HG02571 (cell line): ENCODE data around the gene ANTXRL.
"Not testable (repeated sequence)": the region's sequence is repeated elsewhere in the genome, so short reads cannot be mapped to it uniquely, and the experiment has no call there.

ENCODE experiments used
- ATAC-seq: cut with Tn5 transposase; IDR thresholded peaks from one replicate; pipeline ENCODE4 v1.9.1; 2021; ENCODE audit warnings: mild to moderate bottlenecking, moderate library complexity; ENCODE audit not compliant: unreplicated experiment

ANTXRL gene

GRCh38 chr10:46293832-46294640 lies 7.2 kb downstream of the ANTXRL start:
- ATAC-seq = no peak

GRCh38 chr10:46294641-46295220 lies 7.9 kb downstream of the ANTXRL start:
- no peak for ATAC-seq

GRCh38 chr10:46295350-46296010 lies 8.7 kb downstream of the ANTXRL start:
- not testable (repeated sequence) for ATAC-seq

- ATAC-seq = not testable (repeated sequence)
Measured at GRCh38 chr10:46296086-46296485, 9.3 kb downstream of the ANTXRL start.

GRCh38 chr10:46296641-46297141 lies 9.9 kb downstream of the ANTXRL start:
- ATAC-seq = no peak

GRCh38 chr10:46297406-46298204 lies 10.8 kb downstream of the ANTXRL start:
- ATAC-seq = no peak

- no peak for ATAC-seq
Measured at GRCh38 chr10:46298477-46299285, 11.9 kb downstream of the ANTXRL start.

GRCh38 chr10:46299286-46299535 lies 12.4 kb downstream of the ANTXRL start:
- ATAC-seq = no peak

GRCh38 chr10:46299536-46300369 lies 13.0 kb downstream of the ANTXRL start:
- ATAC-seq = no peak

GRCh38 chr10:46300370-46300711 lies 13.5 kb downstream of the ANTXRL start:
- not testable (repeated sequence) for ATAC-seq

GRCh38 chr10:46301056-46301645 lies 14.4 kb downstream of the ANTXRL start:
- ATAC-seq = no peak

- ATAC-seq = no peak
Measured at GRCh38 chr10:46301721-46302479, 15.1 kb downstream of the ANTXRL start.

- not testable (repeated sequence) for ATAC-seq
Measured at GRCh38 chr10:46302765-46303352, 16.1 kb downstream of the ANTXRL start.

- no peak for ATAC-seq
Measured at GRCh38 chr10:46304062-46304461, 17.3 kb downstream of the ANTXRL start.

GRCh38 chr10:46304671-46305070 lies 17.9 kb downstream of the ANTXRL start:
- ATAC-seq = not testable (repeated sequence)

GRCh38 chr10:46305079-46305818 lies 18.5 kb downstream of the ANTXRL start:
- no peak for ATAC-seq

- no peak for ATAC-seq
Measured at GRCh38 chr10:46305986-46306385, 19.2 kb downstream of the ANTXRL start.
